Activated gamma-delta T cell (primary cell): ENCODE results near the gene SLC25A2.
A peak's percentile ranks its signal among the peaks of the same experiment; 100 is the strongest.
"Not testable (repeated sequence)": the region's sequence is repeated elsewhere in the genome, so short reads cannot be mapped to it uniquely, and the experiment has no call there.

Experiments used
- DNase-seq: peaks from one replicate; lab custom pipeline; 2025; lab: John Stamatoyannopoulos, UW
- total RNA-seq, 2 donors: gene quantifications; one replicate each; lab custom pipeline; 2026; lab: John Stamatoyannopoulos, UW

Gene SLC25A2
- 0.67 to 0.70 reads per million in 2 donors for total RNA-seq

DNA sequence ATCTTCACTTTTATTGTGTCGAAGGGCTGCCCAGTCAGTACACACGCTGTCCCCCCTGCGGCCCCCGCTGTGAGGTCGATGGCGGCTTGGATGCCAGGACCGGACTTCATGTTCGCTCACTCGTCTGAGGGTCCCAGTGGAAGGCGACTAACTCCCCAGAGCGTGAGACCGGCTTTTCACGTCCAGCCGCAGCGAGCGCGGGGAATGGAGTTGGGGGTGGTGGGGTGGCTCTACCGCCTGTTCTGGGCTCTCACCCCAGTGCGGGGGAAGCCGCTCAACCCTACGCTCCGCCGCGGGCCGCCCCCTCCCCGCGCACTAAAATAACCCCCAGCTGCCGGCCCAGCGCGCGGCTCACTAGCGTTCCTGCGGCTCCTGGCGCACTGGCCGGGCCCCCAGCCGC is at the start of gene SLC25A2:
Gene SLC25A2 (minus strand): TSS at position 294 of the 400 bp plus-strand sequence. CDS start 184 bp downstream, at position 110.
- DNase-seq: no peak

DNA sequence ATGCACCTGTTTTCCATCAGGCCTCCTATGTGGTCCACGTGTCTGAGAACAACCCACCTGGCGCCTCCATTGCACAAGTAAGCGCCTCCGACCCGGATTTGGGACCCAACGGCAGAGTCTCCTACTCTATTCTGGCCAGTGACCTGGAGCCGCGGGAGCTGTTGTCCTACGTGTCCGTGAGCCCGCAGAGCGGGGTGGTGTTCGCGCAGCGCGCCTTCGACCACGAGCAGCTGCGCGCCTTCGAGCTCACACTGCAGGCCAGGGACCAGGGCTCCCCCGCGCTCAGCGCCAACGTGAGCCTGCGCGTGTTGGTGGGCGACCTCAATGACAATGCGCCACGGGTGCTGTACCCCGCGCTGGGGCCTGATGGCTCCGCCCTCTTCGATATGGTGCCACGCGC is 47.7 kb upstream of the SLC25A2 start:
- DNase-seq: no peak

DNA sequence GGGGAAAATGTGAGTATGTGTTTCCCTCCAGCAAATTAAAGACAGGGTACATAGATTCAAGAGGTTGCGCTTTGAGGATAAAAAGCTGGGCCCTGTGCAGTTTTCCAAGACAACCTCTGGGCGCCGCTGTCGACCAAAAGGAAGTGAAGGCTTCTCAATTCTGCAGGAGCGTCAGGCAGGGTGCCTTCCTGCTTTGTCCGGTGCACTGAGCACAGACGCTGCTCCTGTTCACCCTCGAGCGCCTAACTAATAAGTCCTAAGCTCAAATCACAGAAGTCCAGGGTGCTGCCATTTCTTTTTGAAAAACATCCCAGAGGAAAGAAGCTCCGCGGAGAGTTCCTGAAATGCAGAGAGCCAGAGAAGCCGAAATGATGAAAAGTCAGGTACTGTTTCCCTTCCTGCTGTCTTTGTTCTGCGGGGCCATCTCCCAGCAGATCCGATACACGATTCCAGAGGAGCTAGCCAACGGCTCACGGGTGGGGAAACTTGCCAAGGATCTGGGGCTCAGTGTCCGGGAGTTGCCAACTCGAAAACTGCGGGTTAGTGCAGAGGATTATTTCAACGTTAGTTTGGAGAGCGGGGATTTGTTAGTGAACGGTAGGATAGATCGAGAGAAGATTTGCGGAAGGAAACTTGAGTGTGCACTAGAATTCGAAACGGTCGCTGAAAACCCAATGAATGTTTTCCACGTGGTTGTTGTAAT is 46.2 kb upstream of the SLC25A2 start, which contains the start of gene PCDHGB1:
Gene PCDHGB1 (plus strand): TSS at position 183 of the 703 bp plus-strand sequence. CDS start 162 bp downstream, at position 345.
- no peak for DNase-seq

DNA sequence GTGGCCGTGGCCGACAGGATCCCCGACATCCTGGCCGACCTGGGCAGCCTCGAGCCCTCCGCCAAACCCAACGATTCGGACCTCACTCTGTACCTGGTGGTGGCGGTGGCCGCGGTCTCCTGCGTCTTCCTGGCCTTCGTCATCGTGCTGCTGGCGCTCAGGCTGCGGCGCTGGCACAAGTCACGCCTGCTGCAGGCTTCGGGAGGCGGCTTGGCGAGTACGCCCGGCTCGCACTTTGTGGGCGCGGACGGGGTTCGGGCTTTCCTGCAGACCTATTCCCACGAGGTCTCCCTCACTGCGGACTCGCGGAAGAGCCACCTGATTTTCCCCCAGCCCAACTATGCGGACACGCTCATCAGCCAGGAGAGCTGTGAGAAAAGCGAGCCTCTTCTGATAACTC is 42.2 kb upstream of the SLC25A2 start:
- DNase-seq: not testable (repeated sequence)

DNA sequence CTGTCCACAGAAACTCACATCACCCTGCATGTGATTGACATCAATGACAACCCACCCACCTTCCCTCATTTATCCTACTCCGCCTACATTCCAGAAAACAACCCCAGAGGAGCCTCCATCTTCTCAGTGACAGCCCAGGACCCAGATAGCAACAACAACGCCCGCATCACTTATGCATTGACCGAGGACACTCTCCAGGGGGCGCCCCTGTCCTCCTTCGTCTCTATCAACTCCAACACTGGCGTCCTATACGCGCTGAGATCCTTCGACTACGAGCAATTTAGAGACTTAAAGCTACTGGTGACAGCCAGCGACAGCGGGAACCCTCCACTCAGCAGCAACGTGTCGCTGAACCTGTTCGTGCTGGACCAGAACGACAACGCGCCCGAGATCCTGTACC is 41.5 kb upstream of the SLC25A2 start:
- DNase-seq: no peak

DNA sequence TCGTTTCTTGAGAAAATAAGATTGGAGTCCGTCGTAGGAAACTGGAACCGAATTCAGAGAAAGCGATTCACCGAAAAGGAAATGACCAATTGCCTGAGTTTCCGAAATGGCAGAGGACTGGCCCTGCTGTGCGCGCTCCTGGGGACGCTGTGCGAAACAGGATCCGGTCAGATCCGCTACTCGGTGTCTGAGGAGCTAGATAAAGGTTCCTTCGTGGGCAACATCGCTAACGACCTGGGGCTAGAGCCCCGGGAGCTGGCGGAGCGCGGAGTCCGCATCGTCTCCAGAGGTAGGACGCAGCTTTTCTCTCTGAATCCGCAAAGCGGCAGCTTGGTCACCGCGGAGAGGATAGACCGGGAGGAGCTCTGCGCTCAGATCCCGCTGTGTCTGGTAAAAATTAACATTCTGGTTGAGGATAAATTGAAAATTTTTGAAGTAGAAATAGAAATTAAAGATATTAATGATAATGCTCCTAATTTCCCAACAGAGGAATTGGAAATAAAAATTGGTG is 40.2 kb upstream of the SLC25A2 start:
- DNase-seq: no peak

DNA sequence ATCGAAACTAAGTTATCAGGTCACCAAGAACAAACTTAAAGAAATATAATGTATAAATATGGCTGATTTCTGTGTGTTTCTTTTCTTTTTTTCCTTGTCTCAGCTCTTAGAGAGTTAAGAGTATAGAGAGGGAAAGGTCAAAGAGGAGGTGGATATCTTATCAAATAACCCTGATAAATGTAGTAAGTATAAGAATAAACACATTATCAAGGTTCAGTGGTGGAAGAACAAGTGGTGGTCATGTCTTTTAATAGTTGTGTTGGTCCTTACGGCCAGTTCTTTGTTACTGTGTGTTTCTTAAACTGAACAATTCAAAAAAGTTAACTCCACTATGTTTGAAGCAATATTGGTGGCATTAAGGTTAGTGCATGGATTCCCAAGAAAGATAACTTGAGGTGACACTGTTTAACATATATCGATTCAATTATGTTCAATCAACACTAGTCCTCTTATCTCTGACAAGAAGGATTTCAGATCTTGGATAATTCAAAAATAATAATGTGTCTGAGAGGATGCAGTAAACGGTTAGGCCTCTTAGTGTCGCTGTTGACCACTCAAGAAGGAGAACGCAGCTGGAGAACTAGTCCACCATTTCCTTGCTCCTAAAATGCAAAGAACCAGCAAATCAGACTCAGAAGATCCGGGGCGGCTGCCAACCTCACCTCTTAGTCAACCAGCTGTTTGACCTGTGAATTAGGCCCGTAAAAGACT is 39.5 kb upstream of the SLC25A2 start, which contains the start of gene PCDHGA3:
Gene PCDHGA3 (plus strand): TSS at position 588 of the 711 bp plus-strand sequence. CDS start 205 bp downstream, outside the sequence.
- no peak for DNase-seq

DNA sequence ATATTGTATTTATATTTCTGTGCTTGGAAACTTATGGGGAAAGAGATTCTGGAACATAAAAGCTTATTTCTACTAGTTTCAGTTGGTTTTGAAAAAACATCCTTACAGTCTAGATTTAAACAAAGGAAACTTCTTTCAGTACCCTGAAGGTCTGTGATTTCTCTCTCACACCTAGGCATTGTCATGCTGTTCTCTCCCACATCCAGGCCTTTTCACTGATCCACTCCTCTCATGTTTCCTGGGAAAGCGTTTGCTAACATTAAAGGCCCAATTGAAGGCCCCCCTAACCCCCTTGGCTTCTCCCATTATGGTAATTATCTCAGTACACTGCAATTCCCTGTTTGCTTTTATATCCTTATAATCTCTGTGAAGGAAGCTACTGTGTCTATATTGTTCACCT is 38.9 kb upstream of the SLC25A2 start:
- no peak for DNase-seq

DNA sequence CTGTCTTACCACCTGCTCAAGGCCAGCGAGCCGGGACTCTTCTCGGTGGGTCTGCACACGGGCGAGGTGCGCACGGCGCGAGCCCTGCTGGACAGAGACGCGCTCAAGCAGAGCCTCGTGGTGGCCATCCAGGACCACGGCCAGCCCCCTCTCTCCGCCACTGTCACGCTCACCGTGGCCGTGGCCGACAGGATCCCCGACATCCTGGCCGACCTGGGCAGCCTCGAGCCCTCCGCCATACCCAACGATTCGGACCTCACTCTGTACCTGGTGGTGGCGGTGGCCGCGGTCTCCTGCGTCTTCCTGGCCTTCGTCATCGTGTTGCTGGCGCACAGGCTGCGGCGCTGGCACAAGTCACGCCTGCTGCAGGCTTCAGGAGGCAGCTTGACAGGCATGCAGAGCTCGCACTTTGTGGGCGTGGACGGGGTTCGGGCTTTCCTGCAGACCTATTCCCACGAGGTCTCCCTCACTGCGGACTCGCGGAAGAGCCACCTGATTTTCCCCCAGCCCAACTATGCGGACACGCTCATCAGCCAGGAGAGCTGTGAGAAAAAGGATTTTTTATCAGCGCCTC is 37.0 kb upstream of the SLC25A2 start:
- not testable (repeated sequence) for DNase-seq

DNA sequence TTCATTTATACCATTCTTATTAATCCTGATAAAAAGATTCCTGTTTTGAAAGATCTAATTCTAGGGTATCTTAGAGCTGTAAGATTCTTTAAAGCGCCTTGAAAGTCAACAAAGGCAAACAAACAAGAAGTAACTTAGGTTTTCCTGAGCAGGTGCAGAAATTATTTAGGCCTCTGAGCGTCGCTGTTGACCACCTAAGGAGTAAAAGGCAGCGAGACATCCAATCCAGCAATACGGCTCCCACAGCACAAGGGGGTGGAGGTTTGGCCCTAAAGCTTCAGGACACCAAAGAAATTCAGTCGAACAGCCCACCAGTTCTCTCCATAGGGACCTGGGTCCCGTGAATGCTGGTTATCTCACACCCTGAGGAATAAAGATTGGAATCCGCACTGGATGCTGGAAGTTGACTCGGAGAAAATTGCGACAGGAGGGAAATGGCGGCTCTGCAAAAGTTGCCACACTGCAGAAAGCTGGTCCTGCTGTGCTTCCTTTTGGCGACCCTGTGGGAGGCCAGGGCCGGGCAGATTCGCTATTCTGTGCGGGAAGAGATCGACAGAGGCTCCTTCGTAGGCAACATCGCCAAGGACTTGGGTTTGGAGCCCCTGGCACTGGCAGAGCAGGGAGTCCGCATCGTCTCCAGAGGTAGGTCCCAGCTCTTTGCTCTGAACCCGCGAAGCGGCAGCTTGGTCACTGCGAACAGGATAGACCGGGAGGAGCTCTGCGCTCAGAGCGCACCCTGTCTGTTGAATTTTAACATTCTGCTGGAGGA is 34.9 kb upstream of the SLC25A2 start, which contains the start of gene PCDHGA2:
Gene PCDHGA2 (plus strand): TSS at position 223 of the 769 bp plus-strand sequence.
- DNase-seq: no peak

DNA sequence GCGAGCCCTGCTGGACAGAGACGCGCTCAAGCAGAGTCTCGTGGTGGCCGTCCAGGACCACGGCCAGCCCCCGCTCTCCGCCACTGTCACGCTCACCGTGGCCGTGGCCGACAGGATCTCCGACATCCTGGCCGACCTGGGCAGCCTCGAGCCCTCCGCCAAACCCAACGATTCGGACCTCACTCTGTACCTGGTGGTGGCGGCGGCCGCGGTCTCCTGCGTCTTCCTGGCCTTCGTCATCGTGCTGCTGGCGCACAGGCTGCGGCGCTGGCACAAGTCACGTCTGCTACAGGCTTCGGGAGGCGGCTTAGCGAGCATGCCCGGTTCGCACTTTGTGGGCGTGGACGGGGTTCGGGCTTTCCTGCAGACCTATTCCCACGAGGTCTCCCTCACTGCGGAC is 28.7 kb upstream of the SLC25A2 start:
- DNase-seq: not testable (repeated sequence)

DNA sequence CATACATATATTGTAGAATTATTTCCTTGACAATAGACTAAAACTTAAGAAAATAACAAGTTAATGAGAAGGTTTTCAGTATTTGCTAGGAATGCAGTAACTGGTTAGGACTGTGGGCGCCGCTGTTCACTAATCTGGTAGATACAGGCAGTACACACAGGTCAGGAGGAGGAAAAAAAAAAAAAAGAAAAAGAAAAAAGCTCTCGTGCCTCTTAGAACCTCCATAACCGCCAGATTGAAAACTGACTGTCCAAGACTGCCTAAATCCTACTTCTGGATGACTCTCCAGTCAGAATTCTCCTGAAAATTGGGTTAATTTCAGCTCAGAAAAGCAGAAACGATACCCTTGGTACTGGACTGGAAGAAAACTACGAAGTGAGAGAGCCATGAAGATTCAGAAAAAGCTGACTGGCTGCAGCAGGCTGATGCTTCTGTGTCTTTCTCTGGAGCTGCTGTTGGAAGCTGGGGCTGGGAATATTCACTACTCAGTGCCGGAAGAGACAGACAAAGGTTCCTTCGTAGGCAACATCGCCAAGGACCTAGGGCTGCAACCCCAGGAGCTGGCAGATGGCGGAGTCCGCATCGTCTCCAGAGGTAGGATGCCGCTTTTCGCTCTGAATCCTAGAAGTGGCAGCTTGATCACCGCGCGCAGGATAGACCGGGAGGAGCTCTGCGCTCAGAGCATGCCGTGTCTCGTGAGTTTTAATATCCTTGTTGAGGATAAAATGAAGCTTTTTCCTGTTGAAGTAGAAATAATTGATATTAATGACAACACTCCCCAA is 26.6 kb upstream of the SLC25A2 start, which contains the start of gene PCDHGA1:
Gene PCDHGA1 (plus strand): TSS at position 216 of the 782 bp plus-strand sequence.
- no peak for DNase-seq

DNA sequence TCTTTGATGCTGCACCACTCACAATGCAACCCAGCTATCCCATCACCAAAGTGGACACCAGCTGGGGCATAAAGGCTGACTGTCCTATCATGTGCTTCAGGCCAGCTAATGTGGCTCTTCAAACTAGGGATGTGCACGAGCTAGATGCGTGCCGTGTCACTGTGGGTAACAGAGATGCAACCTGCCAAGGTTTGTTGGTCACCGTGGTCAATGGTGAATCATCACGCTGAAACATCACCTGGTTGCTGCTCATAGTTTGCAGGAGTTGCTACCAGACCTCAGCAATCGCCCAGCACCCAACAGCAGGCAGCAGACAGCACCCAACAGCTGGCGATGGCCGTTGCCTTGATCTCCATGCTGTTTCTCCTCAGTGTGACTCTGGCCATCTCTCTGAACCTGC is 24.4 kb upstream of the SLC25A2 start:
- DNase-seq: no peak

DNA sequence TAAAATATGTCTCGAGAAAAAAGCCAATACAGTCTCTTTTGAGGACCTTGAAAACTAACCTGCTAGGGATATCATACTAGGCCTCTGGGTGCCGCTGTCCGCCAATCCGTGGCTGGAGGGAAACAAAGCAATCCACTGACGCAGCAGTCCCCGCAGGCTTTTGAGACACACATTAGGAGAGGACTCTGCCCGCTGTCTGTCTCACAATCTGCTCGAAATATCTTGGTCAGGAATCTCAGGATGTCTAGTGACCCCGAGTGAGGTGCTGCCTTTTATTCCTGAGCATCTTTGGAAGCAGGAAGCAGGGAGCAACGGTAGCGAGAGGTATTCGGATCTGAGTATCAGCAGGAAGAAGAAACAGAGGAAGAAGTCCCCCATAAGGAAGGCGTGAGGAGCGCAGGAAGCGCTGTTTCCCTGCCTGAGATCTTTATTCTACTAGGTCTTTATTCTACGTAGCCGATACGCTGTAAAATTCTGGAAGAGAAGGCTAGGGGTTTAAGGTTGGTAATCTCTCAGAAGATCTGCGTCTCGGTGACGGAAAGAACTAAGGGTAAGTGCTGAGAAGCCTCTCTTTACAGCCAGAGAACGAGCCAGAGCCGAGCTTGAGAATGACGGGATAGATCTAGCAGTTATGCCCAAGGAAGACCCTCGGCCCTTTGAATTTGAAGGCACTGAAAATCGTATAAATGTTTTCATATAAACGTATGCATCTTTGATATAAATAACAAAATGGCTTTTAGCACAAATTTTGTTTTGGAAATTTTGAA is 22.4 kb upstream of the SLC25A2 start:
- peak; percentile 16 for DNase-seq

DNA sequence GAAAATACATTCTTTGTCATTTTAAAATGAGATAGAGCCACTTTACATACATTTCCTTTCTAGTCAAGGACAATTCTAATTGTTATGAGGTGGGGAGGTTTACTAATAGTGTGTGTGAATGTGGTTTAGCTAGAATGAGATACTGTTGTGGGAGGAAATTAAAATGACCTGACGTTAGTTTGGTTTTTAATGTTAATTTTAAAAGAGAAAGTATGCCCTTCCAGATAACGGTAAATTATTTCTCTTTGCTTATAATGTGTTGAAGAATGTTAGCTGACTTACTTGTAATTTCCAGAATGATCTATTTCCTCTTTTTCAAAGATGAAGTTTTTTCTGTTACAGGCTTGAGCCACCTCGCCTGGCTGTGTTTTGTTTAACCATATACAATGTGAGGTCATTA is 18.4 kb upstream of the SLC25A2 start:
- no peak for DNase-seq

DNA sequence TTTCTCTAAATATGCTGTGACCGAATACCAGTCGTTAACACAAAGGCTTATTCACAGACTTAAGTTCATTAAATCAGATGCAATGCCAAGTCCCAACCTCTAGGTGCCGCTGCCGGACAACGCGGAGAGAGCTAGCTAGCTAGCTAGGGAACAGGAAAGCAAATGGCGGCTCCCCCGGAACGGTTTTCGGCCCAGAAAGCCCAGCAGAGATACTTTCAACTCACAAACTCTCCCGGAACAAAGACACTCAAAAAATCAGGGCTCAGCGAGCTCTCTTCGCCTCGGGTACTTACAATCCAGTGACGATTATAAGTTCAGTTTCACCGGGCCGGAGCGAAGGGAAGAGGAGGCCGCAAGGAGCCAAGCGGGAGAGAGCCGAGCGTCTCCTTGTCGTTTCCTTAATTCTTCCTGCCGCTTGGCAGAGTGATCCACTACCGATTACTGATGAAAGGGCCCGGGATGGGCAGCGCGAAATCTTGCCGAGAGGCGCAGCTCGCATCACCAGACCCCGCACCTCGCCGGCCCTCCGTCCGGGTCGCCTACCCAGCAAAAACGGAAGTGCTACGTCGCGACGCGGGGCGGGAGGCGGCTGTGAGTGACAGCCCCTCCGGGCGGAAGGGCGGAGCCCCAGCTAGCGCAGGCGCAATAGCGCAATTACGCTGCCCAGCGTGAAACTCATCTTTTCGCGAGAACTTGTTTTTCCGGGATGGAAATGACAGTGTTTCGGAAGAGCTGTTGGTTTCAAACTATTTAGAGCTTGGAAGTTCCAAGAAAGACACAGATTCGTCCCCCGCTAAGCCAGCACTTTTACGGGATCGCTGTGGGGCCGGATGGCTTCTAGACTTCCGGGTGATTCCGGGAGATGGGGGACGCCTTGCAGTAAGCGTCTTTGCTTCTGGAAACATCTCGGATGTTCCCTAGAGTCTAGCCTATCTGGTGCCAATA is 16.6 kb upstream of the SLC25A2 start, which contains the start of gene TAF7:
Gene TAF7 (minus strand): TSS at position 560 of the 945 bp plus-strand sequence. CDS start 740 bp downstream, outside the sequence.
- peak; percentile 78 for DNase-seq

DNA sequence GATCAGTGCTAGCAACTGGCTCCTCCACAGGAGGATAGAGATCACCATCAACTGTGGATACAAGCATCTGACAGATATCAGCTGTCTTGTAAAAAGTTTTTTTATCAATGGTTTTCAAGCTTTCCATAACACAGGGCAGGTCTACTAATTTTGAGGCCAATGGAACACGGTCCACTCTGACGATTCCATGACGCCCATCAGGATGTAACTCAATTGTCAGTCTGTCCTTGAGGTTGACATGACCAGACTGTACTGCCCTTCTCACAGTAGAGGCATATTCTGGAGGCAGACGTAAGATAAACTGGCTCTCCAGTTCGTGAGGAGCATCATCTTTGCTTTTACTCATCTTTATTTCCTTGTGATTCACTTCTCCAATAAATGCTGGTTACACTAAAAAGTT is 15.8 kb upstream of the SLC25A2 start:
- no peak for DNase-seq

DNA sequence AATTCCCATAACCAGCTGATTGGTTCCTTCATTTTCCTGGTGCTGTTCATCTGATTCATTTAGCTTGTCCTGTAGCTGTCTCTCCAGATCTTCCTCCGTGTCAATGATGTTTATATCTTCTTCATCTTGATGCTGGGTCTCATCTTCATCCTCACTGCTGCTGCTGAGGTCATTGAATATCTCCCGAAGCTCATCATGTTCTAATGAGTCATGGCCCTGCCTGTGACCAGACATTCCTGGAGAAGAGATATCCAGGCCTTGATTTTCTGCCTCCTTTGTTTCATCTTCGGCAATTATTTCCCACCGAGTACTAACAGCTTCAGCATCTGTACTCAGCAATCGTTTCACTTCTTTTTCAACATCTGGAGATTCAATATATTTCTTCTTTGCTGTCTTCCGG is 15.4 kb upstream of the SLC25A2 start:
- DNase-seq: no peak

DNA sequence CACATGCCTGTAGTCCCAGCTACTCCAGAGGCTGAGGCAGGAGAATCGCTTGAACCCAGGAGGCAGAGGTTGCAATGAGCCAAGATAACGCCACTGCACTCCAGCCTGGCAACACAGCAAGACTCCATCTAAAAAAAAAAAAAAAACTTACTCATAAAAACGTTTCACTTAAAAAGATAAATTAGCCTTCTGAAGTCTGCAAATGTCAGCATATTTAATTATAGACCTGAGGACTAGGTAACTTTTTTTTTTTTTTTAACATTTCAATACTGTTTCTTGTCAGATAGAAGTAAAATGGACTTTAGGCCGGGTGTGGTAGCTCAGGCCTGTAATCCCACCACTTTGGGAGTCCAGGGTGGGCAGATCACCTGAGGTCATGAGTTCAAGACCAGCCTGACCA is 13.1 kb upstream of the SLC25A2 start:
- DNase-seq: not testable (repeated sequence)
